ENCODE data around the gene CYBA. TPM values are rescaled to one million over a fixed set of nuclear protein-coding genes. Genes with fewer than 3 reads are reported as not detected.

Gene CYBA
- total RNA-seq, 5 donors from 2014 or later (not counting 1 experiment from before 2014, with no cell fraction given): 271 to 456 (median 403) TPM

GRCh38 chr16:88633684-88634140 lies 17.1 kb downstream of the CYBA start:
- WGBS (ENCODE audit: insufficient coverage): 14% methylated on average over 13 of the region's 23 CpGs

GRCh38 chr16:88632587-88632930 lies 18.3 kb downstream of the CYBA start:
- peak overlapping the region in 2 of 3 donors; percentile 24 to 74 for H3K4me3 Mint-ChIP-seq
- peaks cover 4% of the 10 kb centered on the region in 2 donors for H3K27me3 Mint-ChIP-seq
- Histone ChIP-seq H3K4me1 (ENCODE audit: control insufficient read depth in 1 of 2, extremely low read depth in 1 of 2, insufficient read depth in 2 of 2, low read length in 2 of 2) (peaks cover 15 to 46% of the 10 kb centered on the region in 2 experiments), H3K9me3 (no peaks in the 10 kb centered on the region), H3K27me3 (replicated peaks in 1 of 2; ENCODE audit: control insufficient read depth in 2 of 2, extremely low read depth in 1 of 2, insufficient read depth in 2 of 2, low read length in 1 of 2) (peaks cover 0 to 28% of the 10 kb centered on the region in 2 experiments), H3K27ac (ENCODE audit: low read length) (no peak overlapping the region), H3K4me3 (ENCODE audit: control insufficient read depth in 1 of 2, extremely low read depth in 1 of 2, low read length in 1 of 2) (no peak overlapping the region), H3K36me3 (ENCODE audit: control insufficient read depth in 2 of 2, extremely low read depth in 1 of 2, insufficient read depth in 1 of 2, low read length in 1 of 2) (peaks cover 25 to 39% of the 10 kb centered on the region in 2 donors)
- peaks cover 14% of the 10 kb centered on the region for H3K36me3 Mint-ChIP-seq
- DNase-seq (no peak), ATAC-seq (replicated peaks in 1 of 4) (no peak)
- no peaks in the 10 kb centered on the region for H3K9me3 Mint-ChIP-seq
- peak overlapping the region in 1 of 2 donors; percentile 34 for H3K27ac Mint-ChIP-seq
- H3K4me1 Mint-ChIP-seq: peaks cover 12 to 30% (median 19%) of the 10 kb centered on the region in 3 donors
- CTCF ChIA-PET: interaction anchor here (0.6 to 0.7 kb wide), 2 partner anchors 617 to 761 kb away, joined by 4 to 10 read pairs; no protein-coding TSS in a partner anchor
- POLR2A ChIA-PET: no interaction called here
- 97% methylated on average over 10 of the region's 11 CpGs for WGBS (ENCODE audit: insufficient coverage)

More at GRCh38 chr16:88633684-88634140, 17.1 kb downstream of the CYBA start:
- Mint-ChIP-seq H3K4me1 (peaks cover 23 to 42% (median 30%) of the 10 kb centered on the region in 3 donors), H3K4me3 (peak overlapping the region; percentile 72 to 76 (median 74)), H3K36me3 (peaks cover 12% of the 10 kb centered on the region), H3K9me3 (no peaks in the 10 kb centered on the region), H3K27me3 (peaks cover 8 to 11% of the 10 kb centered on the region in 2 donors), H3K27ac (peak overlapping the region; percentile 11 to 71)
- H3K4me3 ChIP-seq (ENCODE audit: control insufficient read depth in 1 of 2, extremely low read depth in 1 of 2, low read length in 1 of 2): peak overlapping the region; percentile 60 to 64
- ATAC-seq (replicated peaks in 1 of 4) (peak; percentile 42 to 59 (median 48)), DNase-seq (peak in 33 of 35 experiments; percentile 35 to 79 (median 51))
- H3K36me3 ChIP-seq (ENCODE audit: control insufficient read depth in 2 of 2, extremely low read depth in 1 of 2, insufficient read depth in 1 of 2, low read length in 1 of 2): peaks cover 16 to 28% of the 10 kb centered on the region in 2 donors
- ChIA-PET POLR2A (interaction anchor here in 1 of 2 donors (0.7 kb wide), 1 partner anchor 463 kb away, joined by 9 read pairs; no protein-coding TSS in a partner anchor), CTCF (interaction anchor here in 1 of 2 donors (0.6 kb wide), 2 partner anchors 31 to 167 kb away, joined by 3 read pairs; no protein-coding TSS in a partner anchor)
- peak overlapping the region; percentile 78 for H3K27ac ChIP-seq (ENCODE audit: low read length)
- no peaks in the 10 kb centered on the region for H3K9me3 ChIP-seq
- peaks cover 15 to 58% of the 10 kb centered on the region in 2 experiments for H3K4me1 ChIP-seq (ENCODE audit: control insufficient read depth in 1 of 2, extremely low read depth in 1 of 2, insufficient read depth in 2 of 2, low read length in 2 of 2)
- H3K27me3 ChIP-seq (replicated peaks in 1 of 2; ENCODE audit: control insufficient read depth in 2 of 2, extremely low read depth in 1 of 2, insufficient read depth in 2 of 2, low read length in 1 of 2): peaks cover 0 to 39% of the 10 kb centered on the region in 2 experiments

- Mint-ChIP-seq H3K4me3 (no peak overlapping the region), H3K4me1 (peaks cover 7 to 25% (median 14%) of the 10 kb centered on the region in 3 donors), H3K9me3 (no peaks in the 10 kb centered on the region), H3K27me3 (no peaks in the 10 kb centered on the region), H3K36me3 (peaks cover 14% of the 10 kb centered on the region), H3K27ac (peak overlapping the region in 1 of 2 donors; percentile 34)
- POLR2A ChIA-PET: no interaction called here
- no peak overlapping the region for H3K4me3 ChIP-seq (ENCODE audit: control insufficient read depth in 1 of 2, extremely low read depth in 1 of 2, low read length in 1 of 2)
- H3K27me3 ChIP-seq (replicated peaks in 1 of 2; ENCODE audit: control insufficient read depth in 2 of 2, extremely low read depth in 1 of 2, insufficient read depth in 2 of 2, low read length in 1 of 2): peaks cover 0 to 23% of the 10 kb centered on the region in 2 experiments
- CTCF ChIA-PET: interaction anchor here in 1 of 2 donors (0.6 kb wide), 1 partner anchor 761 kb away, joined by 4 read pairs; no protein-coding TSS in a partner anchor
- no peaks in the 10 kb centered on the region for H3K9me3 ChIP-seq
- ATAC-seq (replicated peaks in 1 of 4): no peak
- 94% methylated on average over 24 of the region's 30 CpGs for WGBS (ENCODE audit: insufficient coverage)
- peaks cover 25 to 42% of the 10 kb centered on the region in 2 donors for H3K36me3 ChIP-seq (ENCODE audit: control insufficient read depth in 2 of 2, extremely low read depth in 1 of 2, insufficient read depth in 1 of 2, low read length in 1 of 2)
- H3K27ac ChIP-seq (ENCODE audit: low read length): no peak overlapping the region
- H3K4me1 ChIP-seq (ENCODE audit: control insufficient read depth in 1 of 2, extremely low read depth in 1 of 2, insufficient read depth in 2 of 2, low read length in 2 of 2): peaks cover 15 to 41% of the 10 kb centered on the region in 2 experiments
- no peak for DNase-seq
Observed at GRCh38 chr16:88631920-88632586, 18.8 kb downstream of the CYBA start.

DNA sequence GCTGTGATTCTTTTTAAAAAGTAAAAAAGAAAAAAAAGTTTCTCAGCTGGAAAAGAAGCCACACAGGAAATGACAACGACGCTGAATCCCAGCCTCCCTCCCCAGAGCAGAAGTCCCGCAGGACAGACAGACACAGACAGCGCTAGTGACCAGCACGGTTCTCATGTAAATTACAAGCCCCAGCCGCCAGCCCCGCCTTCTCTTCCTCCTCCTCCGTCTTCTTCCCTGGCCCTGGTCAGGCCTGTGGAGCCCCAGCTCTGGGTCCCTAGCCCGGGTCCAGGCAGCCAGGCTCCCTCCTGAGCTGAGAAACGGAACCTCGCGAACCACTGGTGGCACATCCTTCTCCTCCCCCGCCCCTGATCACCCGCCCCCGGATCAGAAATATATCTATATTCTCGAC lies 19.5 kb downstream of the CYBA start:
- ChIA-PET POLR2A (no interaction called here), CTCF (no interaction called here)
- Histone ChIP-seq H3K27ac (ENCODE audit: low read length) (no peak overlapping the region), H3K4me1 (ENCODE audit: control insufficient read depth in 1 of 2, extremely low read depth in 1 of 2, insufficient read depth in 2 of 2, low read length in 2 of 2) (peaks cover 15 to 34% of the 10 kb centered on the region in 2 experiments), H3K27me3 (replicated peaks in 1 of 2; ENCODE audit: control insufficient read depth in 2 of 2, extremely low read depth in 1 of 2, insufficient read depth in 2 of 2, low read length in 1 of 2) (peaks cover 0 to 17% of the 10 kb centered on the region in 2 experiments), H3K4me3 (ENCODE audit: control insufficient read depth in 1 of 2, extremely low read depth in 1 of 2, low read length in 1 of 2) (no peak overlapping the region), H3K9me3 (no peaks in the 10 kb centered on the region), H3K36me3 (ENCODE audit: control insufficient read depth in 2 of 2, extremely low read depth in 1 of 2, insufficient read depth in 1 of 2, low read length in 1 of 2) (peaks cover 25 to 48% of the 10 kb centered on the region in 2 donors)
- H3K36me3 Mint-ChIP-seq: peaks cover 20% of the 10 kb centered on the region
- H3K9me3 Mint-ChIP-seq: no peaks in the 10 kb centered on the region
- no peak overlapping the region for H3K27ac Mint-ChIP-seq
- ATAC-seq (replicated peaks in 1 of 4): no peak
- DNase-seq: no peak
- no peak overlapping the region for H3K4me3 Mint-ChIP-seq
- no peaks in the 10 kb centered on the region for H3K27me3 Mint-ChIP-seq
- WGBS (ENCODE audit: insufficient coverage): 82% methylated on average over 8 of the region's 16 CpGs
- H3K4me1 Mint-ChIP-seq: peaks cover 5 to 23% (median 12%) of the 10 kb centered on the region in 3 donors

DNA sequence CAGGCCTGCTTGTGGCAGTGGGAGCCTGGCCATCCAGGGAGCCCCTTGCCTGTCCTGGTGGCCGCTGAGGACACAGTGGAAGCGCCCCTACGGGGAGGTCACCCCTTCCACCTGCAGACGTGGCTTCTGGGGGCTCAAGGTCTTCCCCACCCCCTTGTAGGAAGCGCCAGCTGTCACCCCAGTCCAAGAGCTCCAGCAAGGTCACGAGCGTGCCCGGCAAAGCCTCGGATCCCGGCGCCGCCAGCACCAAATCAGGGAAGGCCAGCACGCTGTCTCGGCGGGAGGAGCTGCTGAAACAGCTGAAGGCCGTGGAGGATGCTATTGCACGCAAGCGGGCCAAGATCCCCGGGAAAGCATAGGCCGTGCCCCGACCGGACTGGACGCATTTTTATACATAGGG lies 19.9 kb downstream of the CYBA start:
- peaks cover 15 to 30% of the 10 kb centered on the region in 2 experiments for H3K4me1 ChIP-seq (ENCODE audit: control insufficient read depth in 1 of 2, extremely low read depth in 1 of 2, insufficient read depth in 2 of 2, low read length in 2 of 2)
- Mint-ChIP-seq H3K27ac (no peak overlapping the region), H3K4me3 (no peak overlapping the region), H3K36me3 (peaks cover 24% of the 10 kb centered on the region), H3K4me1 (peaks cover 3 to 18% (median 9%) of the 10 kb centered on the region in 3 donors), H3K9me3 (no peaks in the 10 kb centered on the region), H3K27me3 (no peaks in the 10 kb centered on the region)
- no peak overlapping the region for H3K27ac ChIP-seq (ENCODE audit: low read length)
- 98% methylated on average over 19 of the region's 23 CpGs for WGBS (ENCODE audit: insufficient coverage)
- CTCF ChIA-PET: no interaction called here
- ATAC-seq (replicated peaks in 1 of 4) (no peak), DNase-seq (no peak)
- H3K9me3 ChIP-seq: no peaks in the 10 kb centered on the region
- H3K27me3 ChIP-seq (replicated peaks in 1 of 2; ENCODE audit: control insufficient read depth in 2 of 2, extremely low read depth in 1 of 2, insufficient read depth in 2 of 2, low read length in 1 of 2): peaks cover 0 to 12% of the 10 kb centered on the region in 2 experiments
- no peak overlapping the region for H3K4me3 ChIP-seq (ENCODE audit: control insufficient read depth in 1 of 2, extremely low read depth in 1 of 2, low read length in 1 of 2)
- POLR2A ChIA-PET: no interaction called here
- peaks cover 25 to 51% of the 10 kb centered on the region in 2 donors for H3K36me3 ChIP-seq (ENCODE audit: control insufficient read depth in 2 of 2, extremely low read depth in 1 of 2, insufficient read depth in 1 of 2, low read length in 1 of 2)

- CTCF ChIA-PET: no interaction called here
Observed at GRCh38 chr16:88630433-88630832, 20.4 kb downstream of the CYBA start.

More at GRCh38 chr16:88630433-88630832, 20.4 kb downstream of the CYBA start:
- H3K4me1 Mint-ChIP-seq: peaks cover 0 to 17% (median 7%) of the 10 kb centered on the region in 3 donors
- Histone ChIP-seq H3K36me3 (ENCODE audit: control insufficient read depth in 2 of 2, extremely low read depth in 1 of 2, insufficient read depth in 1 of 2, low read length in 1 of 2) (peaks cover 27 to 54% of the 10 kb centered on the region in 2 donors), H3K27ac (ENCODE audit: low read length) (no peak overlapping the region), H3K4me1 (ENCODE audit: control insufficient read depth in 1 of 2, extremely low read depth in 1 of 2, insufficient read depth in 2 of 2, low read length in 2 of 2) (peaks cover 15 to 25% of the 10 kb centered on the region in 2 experiments), H3K27me3 (replicated peaks in 1 of 2; ENCODE audit: control insufficient read depth in 2 of 2, extremely low read depth in 1 of 2, insufficient read depth in 2 of 2, low read length in 1 of 2) (peaks cover 0 to 7% of the 10 kb centered on the region in 2 experiments), H3K9me3 (no peaks in the 10 kb centered on the region), H3K4me3 (ENCODE audit: control insufficient read depth in 1 of 2, extremely low read depth in 1 of 2, low read length in 1 of 2) (no peak overlapping the region)
- 98% methylated on average over 7 of the region's 12 CpGs for WGBS (ENCODE audit: insufficient coverage)
- H3K9me3 Mint-ChIP-seq: no peaks in the 10 kb centered on the region
- POLR2A ChIA-PET: no interaction called here
- ATAC-seq (replicated peaks in 1 of 4) (no peak), DNase-seq (no peak)
- H3K4me3 Mint-ChIP-seq: no peak overlapping the region
- H3K27me3 Mint-ChIP-seq: no peaks in the 10 kb centered on the region
- peaks cover 24% of the 10 kb centered on the region for H3K36me3 Mint-ChIP-seq
- H3K27ac Mint-ChIP-seq: no peak overlapping the region
